Measurements from ENCODE around the gene FOXB2. TPM values are rescaled to one million over a fixed set of nuclear protein-coding genes. Genes with fewer than 3 reads are reported as not detected.

The FOXB2 gene
- polyA plus RNA-seq (2012; rRNA removed) = not detected in 2 replicates
- polyA plus RNA-seq (2012; cell fraction: cytosol; rRNA removed) = not detected in 2 replicates
- polyA plus RNA-seq (2012; cell fraction: nucleus; rRNA removed) = not detected in 2 replicates

GRCh38 chr9:77019236-77019925 is at the start of gene FOXB2:
FOXB2 (plus strand) TSS chr9:77019655; CDS start chr9:77019655, 0 bp downstream.
- TF ChIP-seq TCF12 (IDR thresholded peaks at IDR 0.05) = no peak
- no peak for TF ChIP-seq RXRA (IDR thresholded peaks at IDR 0.05; ENCODE audit: borderline replicate concordance, low read depth)
- TF ChIP-seq JUND (IDR thresholded peaks at IDR 0.05) = no peak
- no peak for TF ChIP-seq RFX5 (IDR thresholded peaks at IDR 0.05; ENCODE audit: low read length)
- TF ChIP-seq, protein P1, sequence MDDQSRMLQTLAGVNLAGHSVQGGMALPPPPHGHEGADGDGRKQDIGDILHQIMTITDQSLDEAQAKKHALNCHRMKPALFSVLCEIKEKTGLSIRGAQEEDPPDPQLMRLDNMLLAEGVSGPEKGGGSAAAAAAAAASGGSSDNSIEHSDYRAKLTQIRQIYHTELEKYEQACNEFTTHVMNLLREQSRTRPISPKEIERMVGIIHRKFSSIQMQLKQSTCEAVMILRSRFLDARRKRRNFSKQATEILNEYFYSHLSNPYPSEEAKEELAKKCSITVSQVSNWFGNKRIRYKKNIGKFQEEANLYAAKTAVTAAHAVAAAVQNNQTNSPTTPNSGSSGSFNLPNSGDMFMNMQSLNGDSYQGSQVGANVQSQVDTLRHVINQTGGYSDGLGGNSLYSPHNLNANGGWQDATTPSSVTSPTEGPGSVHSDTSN (IDR thresholded peaks at IDR 0.05) = no peak
- no peak for TF ChIP-seq ELF1 (IDR thresholded peaks at IDR 0.05)
- TF ChIP-seq, protein P2, sequence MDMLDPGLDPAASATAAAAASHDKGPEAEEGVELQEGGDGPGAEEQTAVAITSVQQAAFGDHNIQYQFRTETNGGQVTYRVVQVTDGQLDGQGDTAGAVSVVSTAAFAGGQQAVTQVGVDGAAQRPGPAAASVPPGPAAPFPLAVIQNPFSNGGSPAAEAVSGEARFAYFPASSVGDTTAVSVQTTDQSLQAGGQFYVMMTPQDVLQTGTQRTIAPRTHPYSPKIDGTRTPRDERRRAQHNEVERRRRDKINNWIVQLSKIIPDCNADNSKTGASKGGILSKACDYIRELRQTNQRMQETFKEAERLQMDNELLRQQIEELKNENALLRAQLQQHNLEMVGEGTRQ (IDR thresholded peaks at IDR 0.05; ENCODE audit: borderline replicate concordance, low read depth, low read length) = no peak
- no peak for TF ChIP-seq SIN3A (IDR thresholded peaks at IDR 0.05; ENCODE audit: borderline replicate concordance, low read depth, low read length)
- TF ChIP-seq REST (IDR thresholded peaks at IDR 0.05; ENCODE audit: low read depth, low read length) = no peak
- TF ChIP-seq SMC3 (IDR thresholded peaks at IDR 0.05; ENCODE audit: low read depth, low read length) = no peak
- TF ChIP-seq TEAD4 (IDR thresholded peaks at IDR 0.05; ENCODE audit: borderline replicate concordance, insufficient read depth) = no peak
- TF ChIP-seq FOXJ3 (CRISPR knock-in tag; IDR thresholded peaks at IDR 0.05) = no peak
- no peak for TF ChIP-seq EP300 (IDR thresholded peaks at IDR 0.05; ENCODE audit: borderline replicate concordance in 1 of 2, low read depth in 1 of 2, low read length in 1 of 2)
- TF ChIP-seq TAF1 (IDR thresholded peaks at IDR 0.05; ENCODE audit: borderline replicate concordance, low read depth, low read length) = no peak
- no peak for TF ChIP-seq POLR2AphosphoS5 (IDR thresholded peaks at IDR 0.05; ENCODE audit: low read depth, low read length)
- H3K4me3 ChIP-seq (ENCODE audit: low read depth in 2 of 2, low read length in 1 of 2) = no peak within 1 kb of the TSS; a peak in 1 of 4 replicates
- peak within 1 kb of the TSS; percentile 28; the same call in 1 of the 2 replicates for H3K4me2 ChIP-seq
- H2AFZ ChIP-seq (ENCODE audit: low read depth) = no peak within 1 kb of the TSS
- peaks cover 96% of the 10 kb centered on the region for H3K27me3 ChIP-seq (ENCODE audit: insufficient read depth)
- H3K4me1 ChIP-seq (ENCODE audit: control insufficient read depth in 1 of 2, insufficient read depth in 2 of 2, low read depth in 1 of 2, low read length in 1 of 2) = no peaks in the 10 kb centered on the region; a peak in 1 of 4 replicates
- H3K9ac ChIP-seq = no peak within 1 kb of the TSS
- WGBS (ENCODE audit: low lambda C conversion rate) = 38% methylated on average over 40 of the region's 51 CpGs
- no peaks in the 10 kb centered on the region for H3K79me2 ChIP-seq (ENCODE audit: insufficient read depth)
- no peaks in the 10 kb centered on the region for H3K36me3 ChIP-seq (replicated peaks in 1 of 2; ENCODE audit: control insufficient read depth in 1 of 2, insufficient read depth in 2 of 2, low read length in 1 of 2)
- no peaks in the 10 kb centered on the region for H3K9me3 ChIP-seq
- CTCF ChIA-PET = no interaction called here
- POLR2A ChIA-PET = no interaction called here
- no peak within 1 kb of the TSS for H3K27ac ChIP-seq (ENCODE audit: low read depth in 2 of 2, low read length in 1 of 2)
- H4K20me1 ChIP-seq (ENCODE audit: insufficient read depth) = no peaks in the 10 kb centered on the region
- H3F3A ChIP-seq (replicated peaks; ENCODE audit: insufficient read depth) = no peaks in the 10 kb centered on the region
- H3K9me2 ChIP-seq = no peaks in the 10 kb centered on the region
- peak; percentile 35 for DNase-seq
